Measurements from ENCODE around the gene CHCHD6. TPM values are rescaled to one million over a fixed set of nuclear protein-coding genes. Genes with fewer than 3 reads are reported as not detected.
"Not testable (repeated sequence)": the region's sequence is repeated elsewhere in the genome, so short reads cannot be mapped to it uniquely, and the experiment has no call there.

The CHCHD6 gene
- total RNA-seq, 1 experiment from 2014 or later, result 40.9 TPM

DNA sequence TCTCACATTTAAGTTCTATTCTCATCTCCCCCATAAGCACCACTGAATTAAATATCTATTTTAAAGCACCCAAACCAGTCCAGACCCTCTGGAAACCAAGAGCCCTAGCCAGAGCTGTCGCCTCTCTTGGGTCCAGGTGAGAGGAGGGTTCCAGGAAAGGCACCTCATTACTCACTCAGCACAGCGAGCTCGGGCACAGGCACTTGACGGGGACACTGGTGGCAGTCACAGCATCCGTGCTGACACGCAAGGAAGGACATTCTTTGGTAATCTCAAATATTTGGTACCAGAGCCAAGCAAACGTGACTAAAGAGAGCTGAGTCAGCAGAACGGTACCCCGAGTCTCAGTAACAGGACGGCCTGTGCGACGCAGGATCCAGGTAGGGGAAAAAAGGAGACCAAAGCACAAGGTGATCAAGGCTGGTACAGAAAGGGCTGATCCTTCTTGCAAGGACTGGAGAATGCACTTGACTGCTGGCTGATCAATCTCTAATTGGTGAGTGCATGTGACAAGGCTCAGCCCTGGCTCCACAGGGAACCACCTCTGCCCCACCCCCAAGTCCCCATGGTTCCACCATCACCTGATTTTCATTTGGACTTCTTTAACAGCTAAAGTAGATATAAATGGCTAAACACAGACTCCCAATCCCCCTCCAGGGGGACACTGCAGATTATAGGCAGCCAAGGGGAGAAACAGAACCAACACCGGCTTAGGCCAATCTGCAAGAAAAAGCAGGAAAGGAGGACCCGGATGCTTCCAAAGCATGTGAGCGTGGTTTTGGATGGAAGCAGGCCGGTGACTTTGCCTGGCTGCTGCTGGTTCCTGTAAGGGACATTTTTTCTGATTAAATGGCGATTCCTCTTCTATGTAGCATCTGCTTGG, 61.4 kb downstream of the CHCHD6 start:
- Histone ChIP-seq H3K9me3 (peaks cover 26% of the 10 kb centered on the region), H3K4me3 (no peak overlapping the region), H3K36me3 (peaks cover 3% of the 10 kb centered on the region), H3K27me3 (no peaks in the 10 kb centered on the region)
- DNase-seq, result no peak

- peaks cover 6% of the 10 kb centered on the region for H3K36me3 ChIP-seq
- no peaks in the 10 kb centered on the region for H3K27me3 ChIP-seq
- H3K9me3 ChIP-seq, result peaks cover 36% of the 10 kb centered on the region
- no peak for DNase-seq
- H3K4me3 ChIP-seq, result no peak overlapping the region
Measured at GRCh38 chr3:126766653-126767052, 62.6 kb downstream of the CHCHD6 start.

DNA sequence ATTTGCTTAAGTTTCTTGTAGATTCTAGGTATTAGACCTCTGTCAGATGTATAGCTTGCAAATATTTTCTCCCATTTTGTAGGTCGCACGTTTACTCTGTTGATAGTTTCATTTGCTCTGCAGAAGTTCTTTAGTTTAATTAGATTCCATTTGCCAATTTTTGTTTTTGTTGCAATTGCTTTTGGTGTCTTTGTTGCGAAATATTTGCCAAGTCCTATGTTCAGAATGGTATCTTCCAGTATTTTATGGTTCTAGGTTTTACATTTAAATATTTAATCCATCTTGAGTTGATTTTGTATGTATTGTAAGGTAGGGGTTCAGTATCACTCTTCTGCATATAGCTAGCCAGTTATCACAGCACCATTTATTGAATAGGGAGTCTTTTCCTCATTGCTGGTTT, 64.9 kb downstream of the CHCHD6 start:
- DNase-seq, result no peak
- H3K9me3 ChIP-seq, result peaks cover 40% of the 10 kb centered on the region
- no peaks in the 10 kb centered on the region for H3K27me3 ChIP-seq
- peaks cover 11% of the 10 kb centered on the region for H3K36me3 ChIP-seq
- H3K4me3 ChIP-seq, result no peak overlapping the region

DNA sequence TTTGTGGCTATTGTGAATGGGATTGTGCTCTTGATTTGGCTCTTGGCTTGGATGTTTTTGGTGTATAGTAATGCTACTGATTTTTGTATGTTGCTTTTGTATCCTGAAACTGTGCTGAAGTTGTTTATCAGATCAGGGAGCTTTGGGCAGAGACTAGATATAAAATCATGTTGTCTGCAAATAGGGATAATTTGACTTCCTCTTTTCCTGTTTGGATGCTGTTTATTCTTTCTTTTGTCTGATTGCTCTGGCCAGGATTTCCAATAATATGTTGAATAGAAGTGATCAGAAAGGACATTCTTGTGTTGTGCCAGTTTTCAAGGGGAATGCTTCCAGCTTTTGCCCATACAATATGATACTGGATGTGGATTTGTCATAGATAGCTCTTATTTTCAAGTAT, 66.1 kb downstream of the CHCHD6 start:
- Histone ChIP-seq H3K4me3 (no peak overlapping the region), H3K36me3 (peaks cover 11% of the 10 kb centered on the region), H3K27me3 (no peaks in the 10 kb centered on the region), H3K9me3 (peaks cover 40% of the 10 kb centered on the region)
- no peak for DNase-seq

DNA sequence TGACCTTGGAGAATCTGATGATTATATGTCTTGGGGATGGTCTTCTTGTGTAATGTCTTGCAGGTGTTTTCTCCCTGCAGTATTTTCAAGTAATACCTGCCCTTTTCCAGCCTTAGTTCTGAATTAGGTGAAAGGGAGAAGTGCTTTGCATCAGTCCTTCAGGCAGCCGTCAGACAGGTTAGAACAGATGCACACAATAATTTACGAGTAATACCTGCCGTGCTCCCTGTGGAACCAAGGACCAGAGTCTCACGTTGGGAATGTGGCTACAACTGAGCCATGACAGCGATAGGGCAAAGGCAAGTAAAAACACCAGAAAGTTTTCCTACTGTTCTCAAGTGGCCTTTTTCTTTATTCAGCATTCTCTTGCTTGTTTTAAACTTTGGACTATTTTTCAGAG, 69.1 kb downstream of the CHCHD6 start:
- no peaks in the 10 kb centered on the region for H3K27me3 ChIP-seq
- H3K36me3 ChIP-seq, result peaks cover 8% of the 10 kb centered on the region

DNA sequence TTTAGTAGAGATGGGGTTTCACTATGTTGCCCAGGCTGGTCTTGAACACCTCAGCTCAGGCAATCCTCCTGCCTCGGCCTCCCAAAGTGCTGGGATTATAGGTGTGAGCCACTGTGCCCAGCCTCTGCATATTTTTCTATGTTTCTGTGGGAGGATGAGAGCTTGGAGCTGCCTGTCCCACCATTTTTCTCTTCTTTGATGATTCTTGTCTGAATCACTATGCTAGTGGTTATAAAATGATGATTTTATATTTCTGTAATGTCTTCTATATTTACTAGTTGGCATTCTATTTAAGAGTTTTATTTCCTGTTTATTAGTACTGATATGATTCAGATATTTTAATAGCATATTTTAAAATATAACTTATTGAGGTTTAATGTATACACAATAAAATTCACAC, 69.7 kb downstream of the CHCHD6 start:
- H3K27me3 ChIP-seq, result no peaks in the 10 kb centered on the region
- no peak overlapping the region for H3K4me3 ChIP-seq
- peaks cover 8% of the 10 kb centered on the region for H3K36me3 ChIP-seq
- DNase-seq, result peak; percentile 39
- H3K9me3 ChIP-seq, result peaks cover 39% of the 10 kb centered on the region

More for the DNA sequence above, 69.1 kb downstream of the CHCHD6 start:
- H3K9me3 ChIP-seq, result peaks cover 40% of the 10 kb centered on the region
- no peak for DNase-seq
- no peak overlapping the region for H3K4me3 ChIP-seq

DNA sequence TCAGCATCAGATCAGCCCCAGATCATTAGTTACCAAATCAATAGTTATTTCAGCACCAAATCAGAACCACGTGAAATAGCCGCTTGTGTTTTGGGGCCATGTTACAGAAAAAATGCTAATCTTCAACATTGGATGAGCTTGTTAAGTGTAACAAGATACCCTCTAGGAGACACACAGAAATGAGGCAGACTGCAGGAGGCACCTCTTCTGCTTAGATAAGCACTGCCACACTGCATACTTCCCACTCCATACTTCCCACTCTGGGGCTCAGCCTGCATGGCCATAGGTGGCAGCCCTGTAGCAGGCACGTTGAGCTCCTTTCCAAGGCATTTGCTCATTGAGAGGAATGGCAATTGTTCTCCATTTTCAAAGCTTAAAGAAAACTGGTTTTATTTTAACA, 73.3 kb downstream of the CHCHD6 start:
- Histone ChIP-seq H3K36me3 (0 out of 2 replicates have a peak, but pooled peaks cover 3% of the 10 kb centered on the region), H3K4me3 (no peak overlapping the region), H3K9me3 (peaks cover 12% of the 10 kb centered on the region), H3K27me3 (no peaks in the 10 kb centered on the region)
- DNase-seq, result no peak

- peaks cover 5% of the 10 kb centered on the region for H3K9me3 ChIP-seq
- no peak overlapping the region for H3K4me3 ChIP-seq
- no peaks in the 10 kb centered on the region for H3K36me3 ChIP-seq
- DNase-seq, result no peak
- no peaks in the 10 kb centered on the region for H3K27me3 ChIP-seq
Measured at GRCh38 chr3:126780666-126781065, 76.6 kb downstream of the CHCHD6 start.

DNA sequence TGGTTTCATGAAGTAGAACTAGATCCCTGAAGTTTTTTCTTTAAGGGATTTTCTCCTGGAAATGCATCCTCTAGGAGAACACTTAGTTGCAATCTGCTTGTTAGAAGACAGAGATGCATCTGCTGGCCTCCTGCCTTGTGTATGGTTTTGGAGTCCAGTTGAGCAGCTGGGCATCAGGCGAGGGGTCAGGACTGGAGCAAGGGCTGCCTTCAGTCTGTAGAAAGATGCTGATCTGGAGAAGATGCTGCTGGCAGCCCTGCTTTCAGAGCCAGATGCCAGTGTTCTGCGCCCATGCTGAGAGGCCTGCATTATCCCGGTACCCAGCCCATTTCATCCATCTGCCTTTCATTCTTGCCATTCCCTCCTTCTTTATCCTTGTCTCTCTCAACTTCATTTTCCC, 77.4 kb downstream of the CHCHD6 start:
- DNase-seq, result peak; percentile 30
- Histone ChIP-seq H3K36me3 (no peaks in the 10 kb centered on the region), H3K27me3 (no peaks in the 10 kb centered on the region), H3K4me3 (no peak overlapping the region), H3K9me3 (peaks cover 7% of the 10 kb centered on the region)

DNA sequence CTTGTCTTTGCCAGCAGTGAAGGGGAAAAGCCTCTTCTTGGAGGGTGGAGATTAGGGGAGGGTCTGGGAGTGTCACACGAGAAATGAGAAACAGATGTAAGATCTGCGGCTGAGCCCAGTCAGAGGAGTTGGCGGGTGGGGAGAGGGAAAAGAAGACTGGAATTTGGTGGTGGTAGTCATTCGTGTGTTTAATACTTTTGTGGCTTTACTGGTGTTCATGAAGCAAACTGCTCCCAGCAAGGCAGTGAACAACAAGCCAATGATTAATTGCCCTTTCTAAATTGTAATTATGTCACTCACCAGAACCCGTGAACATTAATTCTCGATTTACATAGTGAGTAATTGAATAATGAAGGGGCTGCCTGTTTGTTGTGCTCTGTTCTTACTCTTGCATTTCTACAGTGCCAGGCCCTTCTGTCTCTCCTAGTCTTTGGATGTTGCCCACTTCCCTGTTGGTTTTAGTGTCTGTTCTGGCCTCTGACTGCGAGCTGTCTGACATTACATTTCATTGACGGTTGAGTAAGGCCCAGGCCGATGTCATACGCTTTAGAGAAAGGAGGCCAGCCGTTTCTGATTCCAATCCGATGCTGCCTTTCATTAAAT, 78.0 kb downstream of the CHCHD6 start:
- no peaks in the 10 kb centered on the region; the same call in 1 of the 2 replicates for H3K36me3 ChIP-seq
- H3K27me3 ChIP-seq, result no peaks in the 10 kb centered on the region
- no peak overlapping the region for H3K4me3 ChIP-seq
- DNase-seq, result peak; percentile 90
- peaks cover 9% of the 10 kb centered on the region for H3K9me3 ChIP-seq

DNA sequence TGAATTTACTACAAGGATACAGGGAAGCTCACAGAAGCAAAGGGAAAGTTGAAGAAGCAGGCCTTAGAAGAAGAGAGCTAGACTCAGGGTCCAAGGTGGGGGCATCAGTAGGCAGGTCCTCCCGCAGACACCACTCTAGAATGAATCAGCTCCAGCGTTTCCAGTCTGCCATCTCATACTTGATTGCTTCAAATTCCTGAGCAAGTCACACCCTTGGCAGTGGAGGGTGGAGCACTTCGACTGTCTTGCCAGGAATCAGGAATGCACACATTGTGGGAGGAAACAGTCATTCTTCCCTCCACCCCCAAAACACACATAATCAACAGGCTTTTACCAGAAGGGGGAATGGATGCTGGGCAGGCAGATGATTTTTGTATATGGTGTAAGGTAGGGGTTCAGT, 78.5 kb downstream of the CHCHD6 start:
- no peaks in the 10 kb centered on the region; the same call in 1 of the 2 replicates for H3K36me3 ChIP-seq
- peak; percentile 97 for DNase-seq
- no peaks in the 10 kb centered on the region for H3K27me3 ChIP-seq
- H3K9me3 ChIP-seq, result peaks cover 9% of the 10 kb centered on the region
- no peak overlapping the region for H3K4me3 ChIP-seq

DNA sequence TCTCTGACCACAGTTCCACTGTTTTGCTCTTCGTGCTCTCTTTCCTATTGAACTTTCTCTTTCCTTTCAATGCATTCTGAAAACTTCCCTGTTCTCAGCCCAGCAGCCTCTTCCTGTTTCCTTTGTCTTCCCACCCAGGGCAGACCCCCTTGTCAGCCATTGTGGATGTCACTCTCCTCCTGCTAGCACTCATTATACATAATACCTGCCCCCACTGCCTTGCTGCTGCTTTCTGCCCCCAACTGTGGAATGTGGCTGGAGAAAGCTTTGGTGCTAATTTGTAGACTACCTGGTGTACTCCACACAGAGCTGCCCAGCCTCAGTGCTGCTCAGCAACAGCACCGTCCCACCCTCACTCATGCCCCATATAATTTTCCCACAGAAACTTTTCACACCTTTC, 80.2 kb downstream of the CHCHD6 start:
- Histone ChIP-seq H3K36me3 (no peaks in the 10 kb centered on the region; the same call in 1 of the 2 replicates), H3K4me3 (no peak overlapping the region), H3K9me3 (peaks cover 8% of the 10 kb centered on the region), H3K27me3 (no peaks in the 10 kb centered on the region)
- no peak for DNase-seq

DNA sequence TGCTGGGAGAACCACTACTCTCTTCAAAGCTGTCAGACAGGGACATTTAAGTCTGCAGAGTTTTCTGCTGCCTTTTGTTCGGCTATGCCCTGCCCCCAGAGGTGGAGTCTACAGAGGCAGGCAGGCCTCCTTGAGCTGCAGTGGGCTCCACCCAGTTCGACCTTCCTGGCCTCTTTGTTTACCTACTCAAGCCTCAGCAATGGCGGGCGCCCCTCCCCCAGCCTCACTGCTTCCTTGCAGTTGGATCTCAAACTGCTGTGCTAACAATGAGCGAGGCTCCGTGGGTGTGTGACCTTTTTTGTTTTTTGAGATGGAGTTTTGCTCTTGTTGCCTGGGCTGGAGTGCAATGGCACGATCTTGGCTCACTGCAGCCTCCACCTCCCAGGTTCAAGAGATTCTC, 87.3 kb downstream of the CHCHD6 start:
- H3K36me3 ChIP-seq, DNase-seq, H3K4me3 ChIP-seq, H3K27me3 ChIP-seq: not testable (repeated sequence)
- H3K9me3 ChIP-seq, result peaks cover 16% of the 10 kb centered on the region

GRCh38 chr3:126792998-126793397, 89.0 kb downstream of the CHCHD6 start:
- H3K9me3 ChIP-seq, result peaks cover 14% of the 10 kb centered on the region
- H3K4me3 ChIP-seq, result no peak overlapping the region

GRCh38 chr3:126797563-126797962, 93.5 kb downstream of the CHCHD6 start:
- DNase-seq, result no peak
- H3K36me3 ChIP-seq, result peaks cover 17% of the 10 kb centered on the region
- H3K9me3 ChIP-seq, result peaks cover 23% of the 10 kb centered on the region
- no peaks in the 10 kb centered on the region for H3K27me3 ChIP-seq
- H3K4me3 ChIP-seq, result no peak overlapping the region

More at GRCh38 chr3:126792998-126793397, 89.0 kb downstream of the CHCHD6 start:
- Histone ChIP-seq H3K36me3 (no peaks in the 10 kb centered on the region; the same call in 1 of the 2 replicates), H3K27me3 (no peaks in the 10 kb centered on the region)
- DNase-seq, result no peak

DNA sequence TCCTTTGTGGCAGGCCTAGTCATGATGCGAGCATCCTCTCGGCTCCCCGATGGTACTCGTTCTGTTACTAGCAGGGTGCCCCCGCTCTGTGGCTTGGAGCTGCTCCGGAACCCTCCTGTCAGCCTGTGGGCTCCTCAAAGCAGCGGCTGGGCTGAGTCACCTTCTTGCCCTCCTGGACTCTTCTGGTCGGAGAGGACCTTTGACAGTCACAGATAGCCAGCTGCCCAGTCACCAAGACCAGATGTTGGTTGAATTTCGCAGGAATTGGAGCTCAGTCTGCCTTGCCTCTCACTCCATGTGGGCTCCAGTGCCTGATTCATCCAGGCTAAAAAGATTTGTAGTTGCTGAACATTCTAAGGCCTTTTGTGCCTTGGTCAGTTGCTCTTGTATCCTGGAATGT, 94.5 kb downstream of the CHCHD6 start:
- H3K4me3 ChIP-seq, result no peak overlapping the region
- H3K36me3 ChIP-seq, result peaks cover 17% of the 10 kb centered on the region
- DNase-seq, result no peak
- no peaks in the 10 kb centered on the region for H3K27me3 ChIP-seq
- peaks cover 18% of the 10 kb centered on the region for H3K9me3 ChIP-seq

DNA sequence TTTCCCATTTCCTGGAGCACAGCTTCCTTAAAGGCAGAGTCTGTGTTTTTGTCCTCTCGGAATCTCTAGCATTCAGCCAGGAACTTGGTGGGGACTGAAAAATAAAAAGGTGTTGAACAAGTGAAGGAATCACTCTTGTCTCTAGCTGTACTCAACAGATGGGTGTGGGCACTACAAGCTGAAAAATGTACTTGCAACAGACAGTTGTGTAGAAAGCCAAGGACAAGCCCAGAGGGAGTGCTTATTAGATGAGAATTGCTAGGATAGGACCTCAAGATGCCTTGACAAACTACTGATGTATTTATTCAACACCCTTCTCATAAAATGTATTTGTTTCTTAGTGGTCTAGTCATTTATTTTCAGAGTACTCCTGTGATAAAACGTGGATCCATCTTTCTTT, 95.1 kb downstream of the CHCHD6 start:
- Histone ChIP-seq H3K36me3 (peaks cover 17% of the 10 kb centered on the region), H3K4me3 (no peak overlapping the region), H3K27me3 (no peaks in the 10 kb centered on the region), H3K9me3 (peaks cover 18% of the 10 kb centered on the region)
- DNase-seq, result no peak

DNA sequence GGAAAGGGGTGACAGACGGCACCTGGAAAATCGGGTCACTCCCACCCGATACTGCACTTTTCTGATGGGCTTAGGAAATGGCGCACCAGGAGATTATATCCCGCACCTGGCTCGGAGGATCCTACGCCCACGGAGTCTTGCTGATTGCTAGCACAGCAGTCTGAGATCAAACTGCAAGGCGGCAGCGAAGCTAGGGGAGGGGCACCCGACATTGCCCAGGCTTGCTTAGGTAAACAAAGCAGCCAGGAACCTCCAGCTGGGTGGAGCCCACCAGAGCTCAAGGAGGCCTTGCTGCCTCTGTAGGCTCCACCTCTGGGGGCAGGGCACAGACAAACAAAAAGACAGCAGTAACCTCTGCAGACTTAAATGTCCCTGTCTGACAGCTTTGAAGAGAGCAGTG, 97.3 kb downstream of the CHCHD6 start:
- not testable (repeated sequence) for H3K4me3 ChIP-seq, DNase-seq, H3K27me3 ChIP-seq
- peaks cover 17% of the 10 kb centered on the region for H3K36me3 ChIP-seq
- peaks cover 18% of the 10 kb centered on the region for H3K9me3 ChIP-seq
